ENCODE data around the gene SWT1. TPM values are rescaled to one million over a fixed set of nuclear protein-coding genes. Genes with fewer than 3 reads are reported as not detected.
"Not testable (repeated sequence)": the region's sequence is repeated elsewhere in the genome, so short reads cannot be mapped to it uniquely, and the experiment has no call there.

SWT1 gene
- total and polyA plus RNA-seq, 10 donors: 1.3 to 12.8 (median 6.6) TPM

- DNase-seq; H3K4me3 ChIP-seq; H3K27ac ChIP-seq; H3K4me1 ChIP-seq; H3K9me3 ChIP-seq; intact Hi-C loops (cut with DNase I; ENCODE audit: low total_unique reads); H3K27me3 ChIP-seq (replicated peaks in 1 of 7); H3K36me3 ChIP-seq: not testable (repeated sequence)
- WGBS, 5 donors: 92 to 96% (median 95%) methylated on average over 6 to 25 of the region's 32 CpGs
These were observed 100.4 kb downstream of the SWT1 start for GRCh38 chr1:185257116-185257949.

GRCh38 chr1:185257950-185258208, 100.9 kb downstream of the SWT1 start:
- no peaks in the 10 kb centered on the region for H3K4me1 ChIP-seq
- no peaks in the 10 kb centered on the region for H3K9me3 ChIP-seq
- 93 to 99% (median 93%) methylated on average over 2 of the region's 2 CpGs for WGBS, 5 donors
- H3K27me3 ChIP-seq (replicated peaks in 1 of 7): no peaks in the 10 kb centered on the region
- no peak for DNase-seq
- no peaks in the 10 kb centered on the region for H3K36me3 ChIP-seq
- H3K27ac ChIP-seq: no peak overlapping the region
- TF ChIP-seq CTCF (IDR thresholded peaks at IDR 0.05 in 8 of 11, conservative IDR thresholded peaks at IDR 0.05 in 3 of 11) (no peak), POLR2AphosphoS5 (IDR thresholded peaks at IDR 0.05) (no peak), POLR2A (IDR thresholded peaks at IDR 0.05) (no peak)
- no peak overlapping the region for H3K4me3 ChIP-seq
- intact Hi-C loops (cut with DNase I; ENCODE audit: low total_unique reads): no loop called here

- no peaks in the 10 kb centered on the region for H3K4me1 ChIP-seq
- TF ChIP-seq POLR2AphosphoS5 (IDR thresholded peaks at IDR 0.05): no peak
- TF ChIP-seq CTCF (IDR thresholded peaks at IDR 0.05 in 8 of 11, conservative IDR thresholded peaks at IDR 0.05 in 3 of 11): no peak
- no peak for TF ChIP-seq POLR2A (IDR thresholded peaks at IDR 0.05)
- no peak overlapping the region for H3K4me3 ChIP-seq
- H3K27me3 ChIP-seq (replicated peaks in 1 of 7): no peaks in the 10 kb centered on the region
- no peak overlapping the region for H3K27ac ChIP-seq
- intact Hi-C loops (cut with DNase I; ENCODE audit: low total_unique reads): no loop called here
- 82 to 95% (median 92%) methylated on average over 1 of the region's 1 CpG for WGBS, 5 donors
- DNase-seq: no peak
- H3K36me3 ChIP-seq: no peaks in the 10 kb centered on the region
- H3K9me3 ChIP-seq: no peaks in the 10 kb centered on the region
These were observed 101.7 kb downstream of the SWT1 start for GRCh38 chr1:185258676-185259075.

- DNase-seq: no peak
- intact Hi-C loops (cut with DNase I; ENCODE audit: low total_unique reads): no loop called here
- no peaks in the 10 kb centered on the region for H3K4me1 ChIP-seq
- no peak overlapping the region for H3K27ac ChIP-seq
- no peaks in the 10 kb centered on the region for H3K9me3 ChIP-seq
- H3K36me3 ChIP-seq: no peaks in the 10 kb centered on the region
- 56 to 75% (median 59%) methylated on average over 1 of the region's 1 CpG for WGBS, 5 donors
- TF ChIP-seq CTCF (IDR thresholded peaks at IDR 0.05 in 8 of 11, conservative IDR thresholded peaks at IDR 0.05 in 3 of 11) (no peak), POLR2A (IDR thresholded peaks at IDR 0.05) (no peak), POLR2AphosphoS5 (IDR thresholded peaks at IDR 0.05) (no peak)
- H3K4me3 ChIP-seq: no peak overlapping the region
- no peaks in the 10 kb centered on the region for H3K27me3 ChIP-seq (replicated peaks in 1 of 7)
These were observed 103.6 kb downstream of the SWT1 start for GRCh38 chr1:185260611-185261010.

All from spleen (tissue), 11 donors.